ENCODE results near the gene MXRA7. TPM values are rescaled to one million over a fixed set of nuclear protein-coding genes. Genes with fewer than 3 reads are reported as not detected.

Gene MXRA7
- total and polyA plus RNA-seq, 2 of the 4 experiments (the other 2 are of a cell fraction) = 168 to 231 TPM

DNA sequence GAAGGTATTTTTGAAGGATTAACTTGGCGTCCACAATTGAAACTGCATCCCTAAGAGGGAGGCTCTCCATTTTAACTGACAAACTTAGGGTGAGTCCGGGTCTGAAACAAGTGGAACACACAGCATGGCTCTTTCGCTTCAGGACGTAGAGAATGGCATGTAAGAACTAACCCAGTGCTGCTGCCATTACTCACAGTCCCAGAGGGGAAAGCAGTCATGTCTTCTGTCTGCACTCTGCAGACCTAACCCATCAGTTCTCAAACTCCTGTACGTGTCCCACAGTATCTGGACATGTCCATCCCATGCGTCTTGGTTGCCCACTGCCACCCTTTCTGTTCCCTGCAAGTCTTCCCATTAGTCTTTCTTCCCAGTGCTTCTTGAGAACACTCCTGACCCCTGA lies 67.8 kb downstream of the MXRA7 start:
- Histone ChIP-seq H2AK9ac (replicated peaks; ENCODE audit: low read depth, low read length, poor library complexity) (no peak overlapping the region), H3K4ac (ENCODE audit: low read depth, low read length) (no peak overlapping the region), H2BK120ac (ENCODE audit: low read depth, low read length) (no peak overlapping the region), H3K23ac (ENCODE audit: low read depth, low read length) (no peak overlapping the region), H4K91ac (ENCODE audit: insufficient read depth, low read depth, low read length) (no peak overlapping the region), H3K18ac (ENCODE audit: low read depth, low read length) (no peak overlapping the region), H3K4me1 (ENCODE audit: control insufficient read depth, insufficient read depth, low read length) (no peaks in the 10 kb centered on the region), H3K4me3 (ENCODE audit: insufficient read depth, low read depth, low read length) (no peak overlapping the region), H3K36me3 (ENCODE audit: control insufficient read depth, insufficient read depth, low read length) (no peaks in the 10 kb centered on the region), H3K9me1 (ENCODE audit: insufficient read depth, low read length) (no peaks in the 10 kb centered on the region), H3K27me3 (ENCODE audit: control insufficient read depth, insufficient read depth, low read length) (peaks cover 24% of the 10 kb centered on the region), H3K79me1 (ENCODE audit: low read depth in 1 of 2, low read length in 2 of 2) (no peaks in the 10 kb centered on the region), H2BK20ac (ENCODE audit: low read depth, low read length) (no peak overlapping the region), H3K9ac (ENCODE audit: low read depth, low read length) (no peak overlapping the region), H3K4me2 (ENCODE audit: low read depth, low read length) (no peak overlapping the region), H3K9me3 (ENCODE audit: control insufficient read depth, insufficient read depth, low read length) (no peaks in the 10 kb centered on the region), H3K27ac (ENCODE audit: insufficient read depth, low read length) (no peak overlapping the region), H4K5ac (ENCODE audit: low read depth, low read length) (no peak overlapping the region), H4K8ac (ENCODE audit: low read depth in 2 of 2, low read length in 2 of 2) (no peak overlapping the region), H2AFZ (replicated peaks; ENCODE audit: low read length, poor library complexity) (no peak overlapping the region), H2AK5ac (ENCODE audit: low read depth, low read length) (no peak overlapping the region), H2BK5ac (ENCODE audit: low read depth, low read length, poor library complexity, severe bottlenecking) (no peak overlapping the region), H4K20me1 (ENCODE audit: insufficient read depth, low read length) (no peaks in the 10 kb centered on the region), H3K14ac (replicated peaks; ENCODE audit: low read depth, low read length) (no peak overlapping the region), H3K56ac (ENCODE audit: extremely low read depth, insufficient read depth, low read length) (no peak overlapping the region), H2BK15ac (ENCODE audit: low read depth, low read length) (no peak overlapping the region)
- 80% methylated on average over 2 of the region's 6 CpGs; no CpG with 5 or more reads in 1 of the 2 experiments for WGBS, 2 experiments (ENCODE audit: extremely low coverage in 2 of 2, insufficient read length in 1 of 2)
- POLR2A ChIA-PET (ENCODE audit: unreplicated experiment) = no interaction called here
- no peak for ATAC-seq (ENCODE audit: low read depth)
- dilution Hi-C loops (cut with HindIII; ENCODE audit: low sequenced_read_pairs, unreplicated experiment) (no loop called here), intact Hi-C loops (cut with micrococcal nuclease) (no loop called here), in situ Hi-C loops (cut with MboI; ENCODE audit: low sequenced_read_pairs) (no loop called here)
- TF ChIP-seq CEBPB (IDR thresholded peaks at IDR 0.05; ENCODE audit: low read depth, low read length) (no peak), BHLHE40 (IDR thresholded peaks at IDR 0.05; ENCODE audit: low read depth, low read length) (no peak), FOS (IDR thresholded peaks at IDR 0.05; ENCODE audit: low read depth, low read length) (no peak), SMC3 (IDR thresholded peaks at IDR 0.05; ENCODE audit: low read depth, low read length) (no peak), MAZ (IDR thresholded peaks at IDR 0.05; ENCODE audit: borderline replicate concordance, low read depth, low read length) (no peak), NFE2L2 (IDR thresholded peaks at IDR 0.05; ENCODE audit: low read depth, low read length) (no peak), MXI1 (IDR thresholded peaks at IDR 0.05; ENCODE audit: borderline replicate concordance, low read depth, low read length) (no peak), RFX5 (IDR thresholded peaks at IDR 0.05; ENCODE audit: low read depth, low read length) (no peak), RCOR1 (IDR thresholded peaks at IDR 0.05; ENCODE audit: insufficient replicate concordance, low read length) (no peak), MAFK (IDR thresholded peaks at IDR 0.05; ENCODE audit: low read depth, low read length) (no peak), CHD1 (IDR thresholded peaks at IDR 0.05; ENCODE audit: low read depth, low read length) (no peak), POLR2A (IDR thresholded peaks at IDR 0.05; ENCODE audit: low read depth, low read length) (no peak)
- TF ChIP-seq, protein P1, sequence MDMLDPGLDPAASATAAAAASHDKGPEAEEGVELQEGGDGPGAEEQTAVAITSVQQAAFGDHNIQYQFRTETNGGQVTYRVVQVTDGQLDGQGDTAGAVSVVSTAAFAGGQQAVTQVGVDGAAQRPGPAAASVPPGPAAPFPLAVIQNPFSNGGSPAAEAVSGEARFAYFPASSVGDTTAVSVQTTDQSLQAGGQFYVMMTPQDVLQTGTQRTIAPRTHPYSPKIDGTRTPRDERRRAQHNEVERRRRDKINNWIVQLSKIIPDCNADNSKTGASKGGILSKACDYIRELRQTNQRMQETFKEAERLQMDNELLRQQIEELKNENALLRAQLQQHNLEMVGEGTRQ (IDR thresholded peaks at IDR 0.05; ENCODE audit: low read depth, low read length) = no peak
- TF ChIP-seq, protein P2, sequence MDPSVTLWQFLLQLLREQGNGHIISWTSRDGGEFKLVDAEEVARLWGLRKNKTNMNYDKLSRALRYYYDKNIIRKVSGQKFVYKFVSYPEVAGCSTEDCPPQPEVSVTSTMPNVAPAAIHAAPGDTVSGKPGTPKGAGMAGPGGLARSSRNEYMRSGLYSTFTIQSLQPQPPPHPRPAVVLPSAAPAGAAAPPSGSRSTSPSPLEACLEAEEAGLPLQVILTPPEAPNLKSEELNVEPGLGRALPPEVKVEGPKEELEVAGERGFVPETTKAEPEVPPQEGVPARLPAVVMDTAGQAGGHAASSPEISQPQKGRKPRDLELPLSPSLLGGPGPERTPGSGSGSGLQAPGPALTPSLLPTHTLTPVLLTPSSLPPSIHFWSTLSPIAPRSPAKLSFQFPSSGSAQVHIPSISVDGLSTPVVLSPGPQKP (IDR thresholded peaks at IDR 0.05; ENCODE audit: borderline replicate concordance, low read depth, low read length) = no peak
- TF ChIP-seq, protein P3, sequence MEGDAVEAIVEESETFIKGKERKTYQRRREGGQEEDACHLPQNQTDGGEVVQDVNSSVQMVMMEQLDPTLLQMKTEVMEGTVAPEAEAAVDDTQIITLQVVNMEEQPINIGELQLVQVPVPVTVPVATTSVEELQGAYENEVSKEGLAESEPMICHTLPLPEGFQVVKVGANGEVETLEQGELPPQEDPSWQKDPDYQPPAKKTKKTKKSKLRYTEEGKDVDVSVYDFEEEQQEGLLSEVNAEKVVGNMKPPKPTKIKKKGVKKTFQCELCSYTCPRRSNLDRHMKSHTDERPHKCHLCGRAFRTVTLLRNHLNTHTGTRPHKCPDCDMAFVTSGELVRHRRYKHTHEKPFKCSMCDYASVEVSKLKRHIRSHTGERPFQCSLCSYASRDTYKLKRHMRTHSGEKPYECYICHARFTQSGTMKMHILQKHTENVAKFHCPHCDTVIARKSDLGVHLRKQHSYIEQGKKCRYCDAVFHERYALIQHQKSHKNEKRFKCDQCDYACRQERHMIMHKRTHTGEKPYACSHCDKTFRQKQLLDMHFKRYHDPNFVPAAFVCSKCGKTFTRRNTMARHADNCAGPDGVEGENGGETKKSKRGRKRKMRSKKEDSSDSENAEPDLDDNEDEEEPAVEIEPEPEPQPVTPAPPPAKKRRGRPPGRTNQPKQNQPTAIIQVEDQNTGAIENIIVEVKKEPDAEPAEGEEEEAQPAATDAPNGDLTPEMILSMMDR (conservative IDR thresholded peaks at IDR 0.05; ENCODE audit: low read depth, low read length) = no peak
- DNase-seq = no peak
- BruUV-seq (replicated peaks) = no TSS peak
- CTCF ChIA-PET = no interaction called here

Measured in IMR-90 (cell line).